ENCODE measurements around the gene SPRTN.

Gene SPRTN

GRCh38 chr1:231359113-231359512 lies 21.0 kb downstream of the SPRTN start:
- H3K27me3 ChIP-seq (ENCODE audit: insufficient read depth, low read depth): no peaks in the 10 kb centered on the region
- no peak overlapping the region for H3K4me2 ChIP-seq
- TF ChIP-seq CTCF (conservative IDR thresholded peaks at IDR 0.05; ENCODE audit: low read depth, low read length): no peak
- no peaks in the 10 kb centered on the region; the same call in 1 of the 2 replicates for H4K20me1 ChIP-seq (ENCODE audit: insufficient read depth)
- no peak overlapping the region for H3K27ac ChIP-seq
- H3K4me3 ChIP-seq (IDR thresholded peaks at IDR 0.05; ENCODE audit: insufficient read depth, low read depth, low read length): no peak overlapping the region
- no peaks in the 10 kb centered on the region for H3K79me2 ChIP-seq (ENCODE audit: insufficient read depth, low read depth)
- no peak overlapping the region for H2AFZ ChIP-seq (ENCODE audit: low read depth)
- no peaks in the 10 kb centered on the region for H3K4me1 ChIP-seq (ENCODE audit: low read depth, poor library complexity, severe bottlenecking)
- no peak overlapping the region for H3K9ac ChIP-seq
- H3K36me3 ChIP-seq (ENCODE audit: insufficient read depth): no peaks in the 10 kb centered on the region

GRCh38 chr1:231362325-231362724 lies 24.2 kb downstream of the SPRTN start:
- H3K9ac ChIP-seq: no peak overlapping the region
- no peaks in the 10 kb centered on the region for H3K79me2 ChIP-seq (ENCODE audit: insufficient read depth, low read depth)
- H3K4me3 ChIP-seq (IDR thresholded peaks at IDR 0.05; ENCODE audit: insufficient read depth, low read depth, low read length): no peak overlapping the region
- no peak overlapping the region for H3K4me2 ChIP-seq
- no peaks in the 10 kb centered on the region for H3K27me3 ChIP-seq (ENCODE audit: insufficient read depth, low read depth)
- H3K36me3 ChIP-seq (ENCODE audit: insufficient read depth): no peaks in the 10 kb centered on the region
- no peaks in the 10 kb centered on the region; the same call in 1 of the 2 replicates for H4K20me1 ChIP-seq (ENCODE audit: insufficient read depth)
- H3K27ac ChIP-seq: no peak overlapping the region
- H2AFZ ChIP-seq (ENCODE audit: low read depth): no peak overlapping the region
- no peak for TF ChIP-seq CTCF (conservative IDR thresholded peaks at IDR 0.05; ENCODE audit: low read depth, low read length)
- H3K4me1 ChIP-seq (ENCODE audit: low read depth, poor library complexity, severe bottlenecking): no peaks in the 10 kb centered on the region

GRCh38 chr1:231363624-231364023 lies 25.5 kb downstream of the SPRTN start:
- Histone ChIP-seq H3K4me2 (no peak overlapping the region), H4K20me1 (ENCODE audit: insufficient read depth) (no peaks in the 10 kb centered on the region; the same call in 1 of the 2 replicates), H3K27me3 (ENCODE audit: insufficient read depth, low read depth) (no peaks in the 10 kb centered on the region), H3K4me3 (IDR thresholded peaks at IDR 0.05; ENCODE audit: insufficient read depth, low read depth, low read length) (no peak overlapping the region), H3K36me3 (ENCODE audit: insufficient read depth) (no peaks in the 10 kb centered on the region), H3K9ac (no peak overlapping the region), H3K27ac (no peak overlapping the region), H3K4me1 (ENCODE audit: low read depth, poor library complexity, severe bottlenecking) (no peaks in the 10 kb centered on the region), H3K79me2 (ENCODE audit: insufficient read depth, low read depth) (no peaks in the 10 kb centered on the region), H2AFZ (ENCODE audit: low read depth) (no peak overlapping the region)
- TF ChIP-seq CTCF (conservative IDR thresholded peaks at IDR 0.05; ENCODE audit: low read depth, low read length): no peak

- H4K20me1 ChIP-seq (ENCODE audit: insufficient read depth): no peaks in the 10 kb centered on the region
- H3K9ac ChIP-seq: no peak overlapping the region
- H3K36me3 ChIP-seq (ENCODE audit: insufficient read depth): no peaks in the 10 kb centered on the region
- no peaks in the 10 kb centered on the region for H3K79me2 ChIP-seq (ENCODE audit: insufficient read depth, low read depth)
- H3K4me3 ChIP-seq (IDR thresholded peaks at IDR 0.05; ENCODE audit: insufficient read depth, low read depth, low read length): no peak overlapping the region
- H3K27me3 ChIP-seq (ENCODE audit: insufficient read depth, low read depth): no peaks in the 10 kb centered on the region
- H3K4me1 ChIP-seq (ENCODE audit: low read depth, poor library complexity, severe bottlenecking): no peaks in the 10 kb centered on the region
- H3K4me2 ChIP-seq: no peak overlapping the region
- no peak for TF ChIP-seq CTCF (conservative IDR thresholded peaks at IDR 0.05; ENCODE audit: low read depth, low read length)
- H3K27ac ChIP-seq: no peak overlapping the region
- H2AFZ ChIP-seq (ENCODE audit: low read depth): no peak overlapping the region
These were observed 26.1 kb downstream of the SPRTN start for GRCh38 chr1:231364192-231364591.
